NCI-H2171 treated with DMSO at 0.1 percent for 48 hours (cell line): Measurements from ENCODE around the gene ATP11C.
"Not testable (repeated sequence)": the region's sequence is repeated elsewhere in the genome, so short reads cannot be mapped to it uniquely, and the experiment has no call there.

Source experiments
- DNase-seq: peaks from one replicate; lab custom pipeline; 2025; lab: John Stamatoyannopoulos, UW

ATP11C gene

GRCh38 chrX:139932901-139933796, at the start of gene ATP11C:
TSS of gene ATP11C (minus strand) at chrX:139933053. CDS start at chrX:139932042, 1,011 bp downstream.
- peak; percentile 67 for DNase-seq

- DNase-seq: no peak
Measured at GRCh38 chrX:139974471-139974870, 41.6 kb upstream of the ATP11C start.

- no peak for DNase-seq
Measured at GRCh38 chrX:139972629-139973624, 40.1 kb upstream of the ATP11C start.

GRCh38 chrX:139972113-139972512, 39.3 kb upstream of the ATP11C start:
- no peak for DNase-seq

- no peak for DNase-seq
Measured at GRCh38 chrX:139971394-139971749, 38.5 kb upstream of the ATP11C start.

GRCh38 chrX:139969286-139969685, 36.4 kb upstream of the ATP11C start:
- no peak for DNase-seq

- DNase-seq: no peak
Measured at GRCh38 chrX:139967750-139968149, 34.9 kb upstream of the ATP11C start.

- DNase-seq: no peak
Measured at GRCh38 chrX:139967300-139967699, 34.4 kb upstream of the ATP11C start.

GRCh38 chrX:139966159-139966558, 33.3 kb upstream of the ATP11C start:
- DNase-seq: not testable (repeated sequence)

GRCh38 chrX:139965421-139965820, 32.6 kb upstream of the ATP11C start, which contains the start of gene CXorf66:
TSS of gene CXorf66 (minus strand) at chrX:139965521. CDS start at chrX:139965496, 25 bp downstream.
- no peak for DNase-seq

GRCh38 chrX:139961091-139961490, 28.2 kb upstream of the ATP11C start:
- DNase-seq: not testable (repeated sequence)

GRCh38 chrX:139949703-139950102, 16.9 kb upstream of the ATP11C start:
- no peak for DNase-seq

- no peak for DNase-seq
Measured at GRCh38 chrX:139945075-139945474, 12.2 kb upstream of the ATP11C start.

- DNase-seq: no peak
Measured at GRCh38 chrX:139936259-139936658, 3.4 kb upstream of the ATP11C start.

GRCh38 chrX:139933904-139934303, 1.1 kb upstream of the ATP11C start:
- no peak for DNase-seq

- peak; percentile 4 for DNase-seq
Measured at GRCh38 chrX:139932073-139932900, 566 bp downstream of the ATP11C start.

GRCh38 chrX:139931646-139932072, 1.2 kb downstream of the ATP11C start:
- no peak for DNase-seq

- peak; percentile 33 for DNase-seq
Measured at GRCh38 chrX:139930916-139931645, 1.8 kb downstream of the ATP11C start.

- DNase-seq: no peak
Measured at GRCh38 chrX:139930401-139930800, 2.5 kb downstream of the ATP11C start.

GRCh38 chrX:139929876-139930275, 3.0 kb downstream of the ATP11C start:
- no peak for DNase-seq

GRCh38 chrX:139924696-139925095, 8.2 kb downstream of the ATP11C start:
- no peak for DNase-seq
